ENCODE data around the gene HDLBP. TPM values are rescaled to one million over a fixed set of nuclear protein-coding genes. Genes with fewer than 3 reads are reported as not detected.

The HDLBP gene
- total RNA-seq, 1 donor from 2014 or later: 989 TPM

DNA sequence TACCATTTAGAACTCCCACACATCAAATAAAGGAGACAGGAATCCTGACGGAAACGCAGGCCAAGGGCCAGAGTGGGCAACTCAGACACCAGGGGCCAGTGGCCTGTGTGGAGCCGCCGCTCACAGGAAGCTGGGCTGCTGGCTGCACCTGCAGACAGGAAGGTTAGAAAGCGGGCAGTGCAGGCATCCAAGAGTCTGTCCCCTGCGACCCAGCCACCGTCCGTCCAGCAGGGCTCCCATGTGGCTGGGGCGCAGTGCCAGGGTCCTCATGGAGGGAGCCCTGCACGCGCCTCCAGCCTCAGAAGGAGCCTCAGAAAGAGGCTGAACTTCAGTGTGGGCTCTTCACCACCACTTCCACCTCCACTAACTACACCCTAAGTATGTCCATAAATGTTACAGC, 129.5 kb downstream of the HDLBP start:
- no peaks in the 10 kb centered on the region for H3K27me3 Mint-ChIP-seq (ENCODE audit: low read depth)
- no peak for DNase-seq (ENCODE audit: low spot score)
- no peaks in the 10 kb centered on the region for H3K4me1 Mint-ChIP-seq (ENCODE audit: low read depth)
- H3K4me3 Mint-ChIP-seq (ENCODE audit: unreplicated experiment): no peak overlapping the region
- TF ChIP-seq, protein P1, sequence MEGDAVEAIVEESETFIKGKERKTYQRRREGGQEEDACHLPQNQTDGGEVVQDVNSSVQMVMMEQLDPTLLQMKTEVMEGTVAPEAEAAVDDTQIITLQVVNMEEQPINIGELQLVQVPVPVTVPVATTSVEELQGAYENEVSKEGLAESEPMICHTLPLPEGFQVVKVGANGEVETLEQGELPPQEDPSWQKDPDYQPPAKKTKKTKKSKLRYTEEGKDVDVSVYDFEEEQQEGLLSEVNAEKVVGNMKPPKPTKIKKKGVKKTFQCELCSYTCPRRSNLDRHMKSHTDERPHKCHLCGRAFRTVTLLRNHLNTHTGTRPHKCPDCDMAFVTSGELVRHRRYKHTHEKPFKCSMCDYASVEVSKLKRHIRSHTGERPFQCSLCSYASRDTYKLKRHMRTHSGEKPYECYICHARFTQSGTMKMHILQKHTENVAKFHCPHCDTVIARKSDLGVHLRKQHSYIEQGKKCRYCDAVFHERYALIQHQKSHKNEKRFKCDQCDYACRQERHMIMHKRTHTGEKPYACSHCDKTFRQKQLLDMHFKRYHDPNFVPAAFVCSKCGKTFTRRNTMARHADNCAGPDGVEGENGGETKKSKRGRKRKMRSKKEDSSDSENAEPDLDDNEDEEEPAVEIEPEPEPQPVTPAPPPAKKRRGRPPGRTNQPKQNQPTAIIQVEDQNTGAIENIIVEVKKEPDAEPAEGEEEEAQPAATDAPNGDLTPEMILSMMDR (IDR thresholded peaks at IDR 0.05): no peak
- no peaks in the 10 kb centered on the region for H3K9me3 Mint-ChIP-seq (ENCODE audit: low read depth)
- no peak overlapping the region for H3K27ac Mint-ChIP-seq (ENCODE audit: unreplicated experiment)
- H3K36me3 Mint-ChIP-seq (ENCODE audit: low read depth): no peaks in the 10 kb centered on the region

DNA sequence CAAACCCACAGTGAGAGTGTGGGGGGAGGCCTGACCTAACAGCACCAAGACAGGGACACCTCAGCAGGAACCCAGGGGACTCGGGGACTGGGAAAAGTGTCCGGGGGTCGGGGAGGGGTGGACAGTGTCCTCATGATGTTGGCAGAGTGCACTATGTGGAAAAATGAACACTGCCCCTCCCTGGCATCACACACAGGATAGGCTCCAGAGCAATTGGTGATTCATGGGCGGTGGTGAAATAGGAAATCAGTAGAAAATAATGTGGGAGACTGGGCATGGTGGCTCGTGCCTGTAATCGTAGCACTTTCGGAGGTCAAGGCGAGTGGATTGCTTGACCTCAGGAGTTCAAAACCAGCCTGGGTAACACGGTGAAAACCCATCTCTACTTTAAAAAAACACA, 130.6 kb downstream of the HDLBP start:
- H3K4me1 Mint-ChIP-seq (ENCODE audit: low read depth): no peaks in the 10 kb centered on the region
- H3K27me3 Mint-ChIP-seq (ENCODE audit: low read depth): no peaks in the 10 kb centered on the region
- no peak overlapping the region for H3K4me3 Mint-ChIP-seq (ENCODE audit: unreplicated experiment)
- no peak overlapping the region for H3K27ac Mint-ChIP-seq (ENCODE audit: unreplicated experiment)
- H3K9me3 Mint-ChIP-seq (ENCODE audit: low read depth): no peaks in the 10 kb centered on the region
- H3K36me3 Mint-ChIP-seq (ENCODE audit: low read depth): no peaks in the 10 kb centered on the region
- TF ChIP-seq, protein P1 (IDR thresholded peaks at IDR 0.05): no peak
- DNase-seq (ENCODE audit: low spot score): no peak

DNA sequence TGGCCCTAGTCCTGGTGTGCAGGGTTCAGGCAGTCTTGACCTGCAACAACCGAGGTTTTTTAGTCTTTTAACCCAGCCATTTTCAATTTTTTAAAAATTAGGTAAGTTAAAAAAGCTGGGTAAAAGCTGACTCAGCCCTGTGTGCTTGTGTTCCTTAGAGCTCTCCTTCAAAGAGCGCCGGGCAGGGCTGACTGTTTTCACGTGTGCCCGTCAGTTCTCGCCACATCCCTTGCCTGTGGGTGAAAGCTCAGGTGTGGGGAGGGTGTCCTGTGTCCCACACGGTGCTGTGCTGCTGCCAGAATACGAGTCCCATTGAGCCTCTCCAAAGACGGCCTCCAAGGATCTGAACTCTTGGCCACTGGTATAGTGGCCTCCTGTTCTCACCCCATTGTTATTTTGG, 132.3 kb downstream of the HDLBP start:
- no peaks in the 10 kb centered on the region for H3K4me1 Mint-ChIP-seq (ENCODE audit: low read depth)
- H3K27me3 Mint-ChIP-seq (ENCODE audit: low read depth): no peaks in the 10 kb centered on the region
- H3K27ac Mint-ChIP-seq (ENCODE audit: unreplicated experiment): no peak overlapping the region
- H3K36me3 Mint-ChIP-seq (ENCODE audit: low read depth): peaks cover 5% of the 10 kb centered on the region
- no peak for DNase-seq (ENCODE audit: low spot score)
- TF ChIP-seq, protein P1 (IDR thresholded peaks at IDR 0.05): no peak
- no peak overlapping the region for H3K4me3 Mint-ChIP-seq (ENCODE audit: unreplicated experiment)
- no peaks in the 10 kb centered on the region for H3K9me3 Mint-ChIP-seq (ENCODE audit: low read depth)

DNA sequence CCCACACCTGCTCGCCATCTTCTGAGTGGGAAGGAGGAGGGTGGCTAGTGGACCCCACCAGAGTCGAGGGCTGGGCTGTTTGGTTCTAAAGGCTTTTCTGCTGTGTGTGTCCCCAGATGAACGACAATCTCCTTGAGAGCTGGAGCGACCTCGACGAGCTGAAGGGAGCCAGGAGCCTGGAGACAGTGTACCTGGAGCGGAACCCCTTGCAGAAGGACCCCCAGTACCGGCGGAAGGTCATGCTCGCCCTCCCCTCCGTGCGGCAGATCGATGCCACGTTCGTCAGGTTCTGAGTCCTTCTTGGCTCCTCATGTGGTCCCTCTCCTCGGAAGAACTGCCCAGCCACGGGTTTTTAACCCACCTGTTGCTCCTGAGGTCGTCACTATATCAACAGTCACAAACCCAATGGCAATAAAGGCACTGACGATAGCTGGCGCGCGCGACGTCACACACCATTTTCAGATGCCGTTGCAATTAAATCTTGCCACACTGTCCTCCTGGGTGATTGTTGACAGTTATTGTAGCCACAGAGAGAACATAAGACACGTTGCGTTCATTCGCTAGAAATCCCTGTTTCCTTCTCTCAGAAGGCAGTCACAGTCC, 132.8 kb downstream of the HDLBP start:
- DNase-seq (ENCODE audit: low spot score): no peak
- H3K4me3 Mint-ChIP-seq (ENCODE audit: unreplicated experiment): no peak overlapping the region
- no peaks in the 10 kb centered on the region for H3K4me1 Mint-ChIP-seq (ENCODE audit: low read depth)
- no peaks in the 10 kb centered on the region for H3K27me3 Mint-ChIP-seq (ENCODE audit: low read depth)
- no peaks in the 10 kb centered on the region for H3K9me3 Mint-ChIP-seq (ENCODE audit: low read depth)
- TF ChIP-seq, protein P1 (IDR thresholded peaks at IDR 0.05): no peak
- H3K27ac Mint-ChIP-seq (ENCODE audit: unreplicated experiment): no peak overlapping the region
- peaks cover 5% of the 10 kb centered on the region for H3K36me3 Mint-ChIP-seq (ENCODE audit: low read depth)

DNA sequence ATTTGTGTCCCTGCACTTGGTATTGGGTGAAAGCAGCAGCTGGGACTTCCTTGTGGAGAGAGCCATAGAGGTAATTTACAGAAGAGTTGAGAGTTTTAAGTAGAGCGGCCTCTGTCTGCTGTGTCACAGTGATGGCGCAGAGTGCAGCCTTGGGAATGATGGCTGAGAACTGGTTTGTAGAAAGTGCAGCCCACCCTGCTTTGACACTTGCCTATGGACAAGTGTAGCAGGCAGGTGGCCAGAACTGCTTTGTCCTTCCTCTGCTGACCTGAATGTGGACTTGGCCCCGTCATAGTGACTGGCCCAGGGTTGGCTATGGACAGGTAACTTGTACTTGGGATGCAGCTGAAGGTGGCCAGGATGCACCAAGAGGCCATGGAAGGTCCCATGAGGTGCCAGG, 133.3 kb downstream of the HDLBP start:
- DNase-seq (ENCODE audit: low spot score): no peak
- H3K9me3 Mint-ChIP-seq (ENCODE audit: low read depth): no peaks in the 10 kb centered on the region
- no peak overlapping the region for H3K4me3 Mint-ChIP-seq (ENCODE audit: unreplicated experiment)
- TF ChIP-seq, protein P1 (IDR thresholded peaks at IDR 0.05): no peak
- H3K27ac Mint-ChIP-seq (ENCODE audit: unreplicated experiment): no peak overlapping the region
- H3K4me1 Mint-ChIP-seq (ENCODE audit: low read depth): no peaks in the 10 kb centered on the region
- peaks cover 5% of the 10 kb centered on the region for H3K36me3 Mint-ChIP-seq (ENCODE audit: low read depth)
- H3K27me3 Mint-ChIP-seq (ENCODE audit: low read depth): no peaks in the 10 kb centered on the region

All from chondrocyte (in vitro differentiated cells).